HepG2 (cell line): ENCODE results near the gene TWIST2. TPM values are rescaled to one million over a fixed set of nuclear protein-coding genes. Genes with fewer than 3 reads are reported as not detected.

Experiments used
- ATAC-seq: fragments of 200-7000 bp; cut with Tn5 transposase; 3 replicates; pipeline ENCODE4 v1.9.1; 2020; ENCODE audit warnings: mild to moderate bottlenecking, moderate library complexity
- BruUV-seq: library from RNA; stranded (reverse); fragments of 400-500 nt; replicated peaks from 2 replicates; lab custom pipeline; 2021; lab: Mats Ljungman, UMichigan
- CTCF ChIA-PET: fragments of 300-600 bp; formaldehyde crosslinking; extraction: SDS; loops from one replicate; lab custom pipeline; 2021; ENCODE audit warnings: low total read pairs, inconsistent platforms, low intra/inter-chr PET ratio; lab: Yijun Ruan, JAX
- POLR2A ChIA-PET: fragments of 350-600 bp; sonication (Branson Sonifier 250); formaldehyde crosslinking; loops from one replicate; lab custom pipeline; 2020; ENCODE audit warnings: antibody characterized with exemption, inconsistent platforms; lab: Yijun Ruan, JAX
- DNase-seq: peaks from one replicate; pipeline ENCODE4 v3.0.0-alpha.2; 2015; ENCODE audit warnings: low spot score
- FAIRE-seq: peaks from 3 replicates; lab custom pipeline; 2011; peaks lifted over from hg19 to GRCh38; lab: Jason Lieb, UNC
- H2AFZ ChIP-seq: one replicate; pipeline ENCODE4 v1.6.1; 2011; ENCODE audit warnings: low read length, inconsistent platforms
- H3K27ac ChIP-seq: fragments of 300-600 bp; 3 replicates; pipeline ENCODE4 v1.8.0; 2011; ENCODE audit warnings: mixed run types, mild to moderate bottlenecking, mixed read lengths, low read length, inconsistent platforms; ENCODE audit not compliant: insufficient read depth; ENCODE audit errors: extremely low read length
- H3K27me3 ChIP-seq, 2 experiments: fragments of 200-600 bp in 1 of 2; 2 replicates in 1 of 2; 3 replicates in 1 of 2; pipeline versions ENCODE4 v1.6.0 to v1.8.0; 2011; ENCODE audit warnings: low read length in 2 of 2, mild to moderate bottlenecking in 2 of 2, moderate library complexity in 2 of 2, inconsistent platforms in 1 of 2; ENCODE audit not compliant: insufficient read depth in 2 of 2, control insufficient read depth in 1 of 2
- H3K36me3 ChIP-seq, 2 experiments: fragments of 200-600 bp in 1 of 2; replicated peaks in 1 of 2; 2 replicates in 1 of 2; 3 replicates in 1 of 2; pipeline versions ENCODE4 v1.5.1 to v1.8.0; 2011; ENCODE audit warnings: low read length in 2 of 2, inconsistent platforms in 1 of 2; ENCODE audit not compliant: insufficient read depth in 2 of 2, control insufficient read depth in 1 of 2
- H3K4me1 ChIP-seq: 2 replicates; pipeline ENCODE4 v1.5.1; 2012; ENCODE audit warnings: low read length, inconsistent platforms; ENCODE audit not compliant: insufficient read depth
- H3K4me2 ChIP-seq: 2 replicates; pipeline ENCODE4 v1.6.0; 2011; ENCODE audit warnings: low read depth, low read length, inconsistent platforms
- H3K4me3 ChIP-seq, 3 experiments: fragments of 200-600 bp in 1 of 3; sonication (generic), shearing (Covaris generic) in 1 of 3; replicated peaks in 1 of 3; 2 replicates each; pipeline ENCODE4 v1.5.1; 2011 to 2016; ENCODE audit warnings: low read length in 3 of 3, inconsistent platforms in 2 of 3, low read depth in 2 of 3, mild to moderate bottlenecking in 2 of 3, control low read depth in 1 of 3, mixed read lengths in 1 of 3; ENCODE audit not compliant: insufficient read depth in 1 of 3
- H3K79me2 ChIP-seq: one replicate; pipeline ENCODE4 v1.6.1; 2011; ENCODE audit warnings: low read length, inconsistent platforms; ENCODE audit not compliant: insufficient read depth
- H3K9ac ChIP-seq: 2 replicates; pipeline ENCODE4 v1.6.0; 2011; ENCODE audit warnings: mild to moderate bottlenecking, low read depth, low read length, inconsistent platforms; ENCODE audit not compliant: insufficient read depth
- H3K9me3 ChIP-seq: 2 replicates; pipeline ENCODE4 v1.5.1; 2012; ENCODE audit warnings: mild to moderate bottlenecking, low read length
- H4K20me1 ChIP-seq: 2 replicates; pipeline ENCODE4 v1.6.0; 2011; ENCODE audit warnings: inconsistent platforms, mild to moderate bottlenecking, low read length, moderate library complexity; ENCODE audit not compliant: insufficient read depth
- KMT2A ChIP-seq: sonication (generic); formaldehyde crosslinking; IDR thresholded peaks from 2 replicates; pipeline ENCODE4 v1.4.0; 2020; ENCODE audit warnings: missing genetic modification reagents
- MIXL1 ChIP-seq: IDR thresholded peaks from 2 replicates; pipeline ENCODE4 v1.6.1; 2016
- NFE2L2 ChIP-seq: fragments of 150-350 bp; IDR thresholded peaks from 2 replicates; pipeline ENCODE4 v1.6.1; 2014; ENCODE audit warnings: low read length
- NFKB2 ChIP-seq: sonication (generic); formaldehyde crosslinking; IDR thresholded peaks from 2 replicates; pipeline ENCODE4 v1.4.0; 2020; ENCODE audit warnings: missing genetic modification reagents, borderline replicate concordance
- PHF8 ChIP-seq: sonication (generic); formaldehyde crosslinking; IDR thresholded peaks from 2 replicates; pipeline ENCODE4 v1.5.0; 2020; ENCODE audit warnings: missing genetic modification reagents
- RAD21 ChIP-seq: fragments of 450-650 bp; formaldehyde crosslinking; IDR thresholded peaks from 2 replicates; pipeline ENCODE4 v1.5.0; 2020; ENCODE audit warnings: mild to moderate bottlenecking
- SAFB2 ChIP-seq: sonication (generic); formaldehyde crosslinking; IDR thresholded peaks from 2 replicates; pipeline ENCODE4 v1.5.1; 2020; ENCODE audit warnings: missing genetic modification reagents, low read depth, mild to moderate bottlenecking, borderline replicate concordance
- STAG1 ChIP-seq: sonication (generic); formaldehyde crosslinking; IDR thresholded peaks from 2 replicates; pipeline ENCODE4 v1.4.0; 2020; ENCODE audit warnings: missing genetic modification reagents
- ZNF205 ChIP-seq: IDR thresholded peaks from 2 replicates; pipeline ENCODE4 v1.6.1; 2018; ENCODE audit warnings: missing biosample characterization, missing genetic modification reagents
- ZNF207 ChIP-seq: fragments of 450-650 bp; IDR thresholded peaks from 2 replicates; pipeline ENCODE4 v1.6.1; 2016; ENCODE audit warnings: antibody characterized with exemption, borderline replicate concordance
- ZNF367 ChIP-seq: sonication (generic); formaldehyde crosslinking; IDR thresholded peaks from 2 replicates; pipeline ENCODE4 v1.4.0; 2020; ENCODE audit warnings: missing genetic modification reagents, borderline replicate concordance
- ZNF737 ChIP-seq: sonication (generic); formaldehyde crosslinking; IDR thresholded peaks from 2 replicates; pipeline ENCODE4 v1.5.0; 2020; ENCODE audit warnings: missing genetic modification reagents, mild to moderate bottlenecking, borderline replicate concordance
- whole genome bisulfite sequencing: methylation state at CpG from one replicate; pipeline ENCODE4 v1.1.6; 2017; ENCODE audit warnings: low lambda C conversion rate; 5-methylcytosine and 5-hydroxymethylcytosine counted together
- in situ Hi-C: cut with HindIII; loops from 2 replicates; pipeline ENCODE4 v1.10.0; 2017; ENCODE audit warnings: low pct_unique_long_range_greater_than_20kb; ENCODE audit not compliant: extremely low pct_ligation_motif_present
- intact Hi-C: fragments of 100-400 bp; cut with micrococcal nuclease; formaldehyde crosslinking; loops from one replicate; pipeline ENCODE4 v1.10.0; 2022; ENCODE audit not compliant: unreplicated experiment
- polyA plus RNA-seq, 8 experiments: library from polyadenylated mRNA; depleted of rRNA in 3 of 8; stranded (reverse) in 7 of 8; unstranded in 1 of 8; fragments of >200 nt; fragmentation: Illumina TruSeq in 4 of 8; extraction: Trizol in 4 of 8; gene quantifications; 2 replicates each; pipeline versions ENCODE4 v1.2.1 to v1.2.3, GENCODE V29; 2011 to 2016; ENCODE audit warnings: low read depth in 4 of 8, missing spikeins in 1 of 8, mixed read lengths in 1 of 8; ENCODE audit not compliant: insufficient read depth in 1 of 8
- total RNA-seq, 5 experiments: library from RNA; depleted of rRNA; stranded (reverse); fragments of >200 nt; fragmentation: Illumina TruSeq; extraction: Trizol; gene quantifications; 2 replicates each; pipeline ENCODE4 v1.2.3, GENCODE V29; 2016; ENCODE audit warnings: low read depth in 1 of 5

The TWIST2 gene
- total and polyA plus RNA-seq, 2 of the 13 experiments (the other 11 are each of a cell fraction or from before 2014, with no cell fraction given), result 0.08 to 0.11 TPM

GRCh38 chr2:238875471-238876231 lies 27.8 kb downstream of the TWIST2 start:
- no peak for ATAC-seq
- ChIA-PET POLR2A (interaction anchor here (1.2 kb wide), 1 partner anchor 12 kb away, joined by 3 read pairs; no protein-coding TSS in a partner anchor), CTCF (interaction anchor here (1.1 kb wide), 1 partner anchor 91 kb away, joined by 5 read pairs; no protein-coding TSS in a partner anchor)
- Histone ChIP-seq H3K79me2 (no peaks in the 10 kb centered on the region), H3K27ac (no peak overlapping the region), H3K36me3 (no peaks in the 10 kb centered on the region), H2AFZ (no peak overlapping the region), H3K4me3 (no peak overlapping the region), H3K9ac (no peak overlapping the region), H3K4me1 (no peaks in the 10 kb centered on the region), H3K9me3 (no peaks in the 10 kb centered on the region), H3K27me3 (peaks cover 3 to 45% of the 10 kb centered on the region in 2 experiments; a peak in 4 of 5 replicates), H4K20me1 (no peaks in the 10 kb centered on the region), H3K4me2 (no peak overlapping the region)
- TF ChIP-seq NFE2L2, result no peak
- TF ChIP-seq NFKB2 (CRISPR knock-in tag), result no peak
- TF ChIP-seq ZNF207, result no peak
- no peak for TF ChIP-seq KMT2A (CRISPR knock-in tag)
- no peak for TF ChIP-seq ZNF205 (CRISPR knock-in tag)
- TF ChIP-seq SAFB2 (CRISPR knock-in tag), result no peak
- no peak for TF ChIP-seq STAG1
- no peak for TF ChIP-seq PHF8 (CRISPR knock-in tag)
- TF ChIP-seq MIXL1 (CRISPR knock-in tag), result no peak
- TF ChIP-seq ZNF367 (CRISPR knock-in tag), result no peak
- no peak for TF ChIP-seq ZNF737 (CRISPR knock-in tag)
- no peak for TF ChIP-seq RAD21 (CRISPR knock-in tag)
- no peak for DNase-seq
- intact Hi-C loops, result no loop called here
- no peak for FAIRE-seq
- in situ Hi-C loops, result no loop called here
- no TSS peak for BruUV-seq
- WGBS, result 7% methylated on average over 17 of the region's 17 CpGs
